Esophagus (tissue), 2 donors: ENCODE results near the gene DNTTIP2. TPM values are rescaled to one million over a fixed set of nuclear protein-coding genes. Genes with fewer than 3 reads are reported as not detected.
"Not testable (repeated sequence)": the region's sequence is repeated elsewhere in the genome, so short reads cannot be mapped to it uniquely, and the experiment has no call there.

Experiments used
- H3K27ac ChIP-seq, 2 donors: one replicate each; pipeline ENCODE4 v1.5.1; 2013; ENCODE audit warnings: low read depth in 2 of 2, mild to moderate bottlenecking in 2 of 2, inconsistent platforms in 1 of 2, low read length in 1 of 2, moderate library complexity in 1 of 2
- H3K27me3 ChIP-seq, 2 donors: one replicate each; pipeline ENCODE4 v1.6.1; 2013; ENCODE audit warnings: low read length in 2 of 2, control low read depth in 1 of 2, mild to moderate bottlenecking in 1 of 2; ENCODE audit not compliant: insufficient read depth in 2 of 2, control insufficient read depth in 1 of 2
- H3K36me3 ChIP-seq, 2 donors: one replicate each; pipeline ENCODE4 v1.6.1; 2013; ENCODE audit warnings: low read length in 1 of 2; ENCODE audit not compliant: control insufficient read depth in 2 of 2, insufficient read depth in 2 of 2
- H3K4me1 ChIP-seq, 2 donors: one replicate each; pipeline ENCODE4 v1.6.1; 2013; ENCODE audit warnings: low read length in 1 of 2; ENCODE audit not compliant: control insufficient read depth in 2 of 2, insufficient read depth in 2 of 2
- H3K4me3 ChIP-seq, 2 donors: one replicate each; pipeline ENCODE4 v1.5.1; 2013; ENCODE audit warnings: low read length in 2 of 2, mild to moderate bottlenecking in 2 of 2, low read depth in 1 of 2, moderate library complexity in 1 of 2
- H3K9me3 ChIP-seq, 2 donors: one replicate each; pipeline ENCODE4 v1.6.1; 2013; ENCODE audit warnings: mild to moderate bottlenecking in 2 of 2, low read depth in 1 of 2, low read length in 1 of 2, moderate library complexity in 1 of 2; ENCODE audit not compliant: control insufficient read depth in 2 of 2, insufficient read depth in 1 of 2
- WGBS, 2 donors: extraction: QIAGEN DNeasy Blood & Tissue Kit; methylation state at CpG; one replicate each; pipeline ENCODE4 v1.1.7; 2013; 5-methylcytosine and 5-hydroxymethylcytosine counted together
- polyA plus RNA-seq, 2 donors: library from polyadenylated mRNA; stranded (reverse); fragments of 200-250 nt; gene quantifications; one replicate each; pipeline ENCODE4 v1.2.3, GENCODE V29; 2013
- donor health status: healthy with polysubstance abuse.
- donor health status: Bipolar disorder and iron deficiency.

Gene DNTTIP2
- polyA plus RNA-seq, 2 donors: 29.2 to 46.4 TPM

GRCh38 chr1:93845538-93846205 is 33.3 kb downstream of the DNTTIP2 start:
- Histone ChIP-seq H3K4me1 (peaks cover 0 to 3% of the 10 kb centered on the region in 2 donors), H3K4me3 (peak overlapping the region; percentile 71 to 94), H3K27ac (peak overlapping the region; percentile 99 to 100), H3K36me3 (no peaks in the 10 kb centered on the region), H3K27me3 (no peaks in the 10 kb centered on the region), H3K9me3 (no peaks in the 10 kb centered on the region)
- 10 to 11% methylated on average over 16 of the region's 16 CpGs for WGBS, 2 donors

DNA sequence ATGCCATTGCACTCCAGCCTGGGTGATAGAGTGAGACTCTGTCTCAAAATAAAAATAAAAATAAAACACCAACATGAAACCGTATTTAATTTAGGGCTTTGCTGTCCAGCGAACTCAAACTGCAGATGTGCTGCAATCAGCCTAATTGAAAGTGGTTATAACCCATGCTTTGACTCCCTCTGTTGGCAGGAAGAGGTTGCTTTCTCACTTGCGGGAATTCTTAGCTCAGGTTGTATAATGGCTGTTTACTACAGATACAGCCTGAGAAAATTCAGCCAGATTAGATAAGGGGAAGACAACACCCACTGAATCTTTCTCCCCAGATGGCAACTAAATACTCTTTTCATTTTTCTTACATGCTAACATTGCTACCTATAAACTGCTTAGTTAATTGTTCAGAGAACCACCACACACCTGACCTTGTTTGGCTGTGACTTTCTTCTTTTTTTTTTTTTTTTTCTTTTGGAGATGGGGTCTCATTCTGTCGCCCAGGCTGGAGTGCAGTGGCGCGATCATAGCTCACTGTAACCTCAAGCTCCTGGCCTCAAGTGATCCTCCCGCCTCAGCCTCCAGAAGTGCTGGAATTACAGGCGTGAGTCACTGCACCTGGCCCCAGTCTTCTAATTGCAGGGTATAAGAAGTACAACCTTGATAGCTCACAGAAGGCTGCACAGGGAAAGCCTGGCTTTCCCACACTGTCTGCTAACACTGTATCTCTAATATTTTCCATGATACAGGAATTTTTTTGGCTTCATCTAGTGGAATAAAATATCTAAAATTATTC is 34.6 kb downstream of the DNTTIP2 start:
- Histone ChIP-seq H3K9me3 (no peaks in the 10 kb centered on the region), H3K27ac (no peak overlapping the region), H3K27me3 (no peaks in the 10 kb centered on the region), H3K4me3 (no peak overlapping the region), H3K4me1 (peaks cover 0 to 3% of the 10 kb centered on the region in 2 donors), H3K36me3 (no peaks in the 10 kb centered on the region)
- 50 to 55% methylated on average over 8 of the region's 8 CpGs for WGBS, 2 donors

GRCh38 chr1:93842750-93843500 is 36.1 kb downstream of the DNTTIP2 start:
- no peak overlapping the region for H3K27ac ChIP-seq
- no peak overlapping the region for H3K4me3 ChIP-seq
- H3K4me1 ChIP-seq: peaks cover 0 to 3% of the 10 kb centered on the region in 2 donors
- H3K27me3 ChIP-seq: no peaks in the 10 kb centered on the region
- no peaks in the 10 kb centered on the region for H3K36me3 ChIP-seq
- H3K9me3 ChIP-seq: no peaks in the 10 kb centered on the region
- 89% methylated on average over 5 of the region's 5 CpGs for WGBS, 2 donors

DNA sequence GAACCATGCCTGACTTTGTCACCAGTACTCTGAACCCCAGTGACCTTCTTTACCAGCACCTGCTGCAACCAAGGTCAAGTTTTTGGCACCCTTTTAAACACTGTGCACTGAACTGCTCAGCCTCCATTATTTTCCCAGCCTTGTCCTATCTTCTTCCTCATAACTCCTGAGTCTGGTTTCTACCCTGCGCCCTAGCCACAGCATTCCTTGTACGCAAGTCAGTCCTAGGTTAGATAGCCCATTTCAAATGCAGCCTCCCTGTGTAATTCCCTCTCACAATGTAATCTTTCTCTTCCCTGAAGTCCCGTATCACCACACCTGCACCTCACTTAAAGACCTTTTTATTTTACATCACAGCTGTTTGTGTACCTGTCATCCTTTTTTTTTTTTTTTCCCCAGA is 37.2 kb downstream of the DNTTIP2 start:
- Histone ChIP-seq H3K4me3 (no peak overlapping the region), H3K27ac (no peak overlapping the region), H3K4me1 (peaks cover 0 to 3% of the 10 kb centered on the region in 2 donors), H3K9me3 (no peaks in the 10 kb centered on the region), H3K27me3 (no peaks in the 10 kb centered on the region), H3K36me3 (no peaks in the 10 kb centered on the region)
- WGBS, 2 donors: 89 to 99% methylated on average over 3 of the region's 3 CpGs

DNA sequence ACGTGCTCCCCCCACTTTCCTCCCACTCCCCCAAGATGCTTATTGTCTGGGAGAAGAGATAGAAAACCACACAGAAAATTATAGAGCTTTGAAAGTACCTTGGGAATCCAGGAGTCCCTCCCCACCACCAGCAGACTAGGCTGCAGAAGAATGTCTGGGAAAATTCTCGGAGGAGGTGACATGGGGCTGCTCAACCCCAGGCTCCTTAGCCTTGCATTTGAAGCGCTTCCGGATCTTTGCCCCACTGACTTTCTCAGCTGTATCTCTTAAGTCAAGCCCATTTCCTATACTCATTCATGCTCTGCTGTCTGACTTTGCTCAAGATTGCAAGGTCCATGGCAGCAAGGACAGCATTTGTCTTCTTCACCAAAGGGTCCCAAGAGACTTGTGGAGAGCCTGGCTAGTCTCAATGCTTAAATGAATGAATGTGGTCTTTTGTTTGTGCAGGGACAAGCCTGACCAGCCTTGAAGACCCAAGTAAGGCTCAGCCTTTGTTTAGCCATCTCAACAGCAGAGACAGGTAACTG is 38.0 kb downstream of the DNTTIP2 start:
- WGBS, 2 donors: 95% methylated on average over 4 of the region's 4 CpGs

GRCh38 chr1:93839753-93840152 is 39.3 kb downstream of the DNTTIP2 start:
- Histone ChIP-seq H3K36me3 (no peaks in the 10 kb centered on the region), H3K4me3 (no peak overlapping the region), H3K9me3 (no peaks in the 10 kb centered on the region), H3K27me3 (no peaks in the 10 kb centered on the region), H3K27ac (no peak overlapping the region), H3K4me1 (no peaks in the 10 kb centered on the region)
- WGBS, 2 donors: 79 to 90% methylated on average over 2 of the region's 2 CpGs

More for the DNA sequence above, 38.0 kb downstream of the DNTTIP2 start:
- Histone ChIP-seq H3K4me1 (peaks cover 0 to 3% of the 10 kb centered on the region in 2 donors), H3K27ac (no peak overlapping the region), H3K27me3 (no peaks in the 10 kb centered on the region), H3K36me3 (no peaks in the 10 kb centered on the region), H3K9me3 (no peaks in the 10 kb centered on the region), H3K4me3 (no peak overlapping the region)

DNA sequence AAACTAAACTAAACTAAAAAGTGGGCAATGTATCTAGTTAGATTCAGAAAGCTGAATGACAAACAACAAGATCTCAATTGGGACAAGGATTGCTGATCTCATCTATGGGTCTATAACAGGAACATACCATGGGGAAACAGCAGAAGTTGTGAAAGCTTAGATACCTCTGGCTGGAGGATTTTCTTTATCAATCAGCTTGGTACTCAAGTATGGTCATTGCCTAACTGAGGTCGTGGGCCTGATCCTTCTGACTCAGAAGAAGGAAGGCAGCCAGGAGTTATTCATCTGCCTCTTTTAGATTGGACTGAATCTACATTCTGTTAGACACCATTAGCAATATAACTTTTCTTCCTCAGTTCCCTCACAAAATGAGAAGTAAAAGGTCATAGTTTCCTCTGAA is 39.7 kb downstream of the DNTTIP2 start:
- no peaks in the 10 kb centered on the region for H3K4me1 ChIP-seq
- 9 to 19% methylated on average over 1 of the region's 1 CpG for WGBS, 2 donors
- H3K4me3 ChIP-seq: no peak overlapping the region
- no peaks in the 10 kb centered on the region for H3K9me3 ChIP-seq
- no peaks in the 10 kb centered on the region for H3K36me3 ChIP-seq
- no peaks in the 10 kb centered on the region for H3K27me3 ChIP-seq
- no peak overlapping the region for H3K27ac ChIP-seq

- Histone ChIP-seq H3K27me3 (no peaks in the 10 kb centered on the region), H3K4me3 (no peak overlapping the region), H3K9me3 (no peaks in the 10 kb centered on the region), H3K27ac (no peak overlapping the region), H3K4me1 (no peaks in the 10 kb centered on the region), H3K36me3 (no peaks in the 10 kb centered on the region)
- 98 to 99% methylated on average over 3 of the region's 3 CpGs for WGBS, 2 donors
Measured at GRCh38 chr1:93837961-93838360, 41.0 kb downstream of the DNTTIP2 start.

DNA sequence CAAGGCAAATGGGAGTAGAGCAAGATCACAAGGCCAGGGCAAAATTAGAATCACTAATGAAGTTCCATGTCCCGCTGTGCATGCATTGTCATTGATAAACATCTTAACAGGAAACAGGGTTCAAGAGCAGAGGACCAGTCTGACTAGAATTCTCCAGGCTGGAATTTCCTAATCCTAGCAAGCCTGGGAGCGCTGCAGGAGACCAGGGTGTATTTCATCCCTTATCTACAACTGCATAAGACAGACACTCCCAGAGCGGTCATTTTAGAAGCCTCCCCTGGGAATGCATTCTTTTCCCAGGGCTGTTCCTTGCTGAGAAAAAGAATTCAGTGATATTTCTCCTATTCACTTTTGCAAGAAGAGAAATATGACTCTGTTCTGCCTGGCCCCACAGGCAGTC is 45.7 kb downstream of the DNTTIP2 start:
- H3K4me3 ChIP-seq, H3K4me1 ChIP-seq, H3K27ac ChIP-seq, H3K36me3 ChIP-seq, H3K9me3 ChIP-seq, H3K27me3 ChIP-seq: not testable (repeated sequence)
- WGBS, 2 donors: 94 to 95% methylated on average over 3 of the region's 3 CpGs
